ENCODE data around the gene DAAM1.

DAAM1 gene

GRCh38 chr14:59297071-59297776, 108.8 kb downstream of the DAAM1 start:
- no peak for DNase-seq (ENCODE audit: low spot score)
- H3K27ac ChIP-seq, result no peak overlapping the region
- CTCF ChIA-PET, result interaction anchor here (0.6 kb wide), 1 partner anchor 76 kb away, joined by 3 read pairs; no protein-coding TSS in a partner anchor
- TF ChIP-seq, protein P1, sequence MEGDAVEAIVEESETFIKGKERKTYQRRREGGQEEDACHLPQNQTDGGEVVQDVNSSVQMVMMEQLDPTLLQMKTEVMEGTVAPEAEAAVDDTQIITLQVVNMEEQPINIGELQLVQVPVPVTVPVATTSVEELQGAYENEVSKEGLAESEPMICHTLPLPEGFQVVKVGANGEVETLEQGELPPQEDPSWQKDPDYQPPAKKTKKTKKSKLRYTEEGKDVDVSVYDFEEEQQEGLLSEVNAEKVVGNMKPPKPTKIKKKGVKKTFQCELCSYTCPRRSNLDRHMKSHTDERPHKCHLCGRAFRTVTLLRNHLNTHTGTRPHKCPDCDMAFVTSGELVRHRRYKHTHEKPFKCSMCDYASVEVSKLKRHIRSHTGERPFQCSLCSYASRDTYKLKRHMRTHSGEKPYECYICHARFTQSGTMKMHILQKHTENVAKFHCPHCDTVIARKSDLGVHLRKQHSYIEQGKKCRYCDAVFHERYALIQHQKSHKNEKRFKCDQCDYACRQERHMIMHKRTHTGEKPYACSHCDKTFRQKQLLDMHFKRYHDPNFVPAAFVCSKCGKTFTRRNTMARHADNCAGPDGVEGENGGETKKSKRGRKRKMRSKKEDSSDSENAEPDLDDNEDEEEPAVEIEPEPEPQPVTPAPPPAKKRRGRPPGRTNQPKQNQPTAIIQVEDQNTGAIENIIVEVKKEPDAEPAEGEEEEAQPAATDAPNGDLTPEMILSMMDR (conservative IDR thresholded peaks at IDR 0.05; ENCODE audit: low read depth), result no peak
- POLR2A ChIA-PET (ENCODE audit: low non-redundant PET), result no interaction called here

DNA sequence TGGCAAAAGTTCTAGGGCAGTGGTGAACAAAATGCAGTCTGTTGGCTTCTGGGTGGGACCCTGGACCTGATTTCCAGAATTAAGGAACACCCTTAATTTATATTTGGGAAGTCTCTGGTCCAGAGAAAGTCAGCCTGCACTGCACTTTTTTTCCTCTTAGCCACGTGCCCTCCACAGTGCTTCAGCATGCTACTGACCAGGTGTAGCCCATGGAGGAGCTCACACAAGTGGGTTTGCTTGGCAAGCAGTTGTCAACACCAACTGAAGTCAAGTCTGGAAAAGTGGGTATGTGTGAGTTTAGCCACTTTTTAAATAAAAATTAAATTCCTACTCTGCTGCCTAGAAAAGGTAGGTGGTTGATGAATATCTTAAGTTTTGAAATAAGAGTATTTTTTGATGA, 111.3 kb downstream of the DAAM1 start:
- CTCF ChIA-PET, result interaction anchor here (0.6 kb wide), 1 partner anchor 24 kb away, joined by 3 read pairs; no protein-coding TSS in a partner anchor
- POLR2A ChIA-PET (ENCODE audit: low non-redundant PET), result no interaction called here
- TF ChIP-seq, protein P1 (conservative IDR thresholded peaks at IDR 0.05; ENCODE audit: low read depth), result no peak
- no peak overlapping the region for H3K27ac ChIP-seq
- no peak for DNase-seq (ENCODE audit: low spot score)

GRCh38 chr14:59301354-59301753, 112.9 kb downstream of the DAAM1 start:
- no peak overlapping the region for H3K27ac ChIP-seq
- TF ChIP-seq, protein P1 (conservative IDR thresholded peaks at IDR 0.05; ENCODE audit: low read depth), result no peak
- CTCF ChIA-PET, result no interaction called here
- no peak for DNase-seq (ENCODE audit: low spot score)
- POLR2A ChIA-PET (ENCODE audit: low non-redundant PET), result no interaction called here

DNA sequence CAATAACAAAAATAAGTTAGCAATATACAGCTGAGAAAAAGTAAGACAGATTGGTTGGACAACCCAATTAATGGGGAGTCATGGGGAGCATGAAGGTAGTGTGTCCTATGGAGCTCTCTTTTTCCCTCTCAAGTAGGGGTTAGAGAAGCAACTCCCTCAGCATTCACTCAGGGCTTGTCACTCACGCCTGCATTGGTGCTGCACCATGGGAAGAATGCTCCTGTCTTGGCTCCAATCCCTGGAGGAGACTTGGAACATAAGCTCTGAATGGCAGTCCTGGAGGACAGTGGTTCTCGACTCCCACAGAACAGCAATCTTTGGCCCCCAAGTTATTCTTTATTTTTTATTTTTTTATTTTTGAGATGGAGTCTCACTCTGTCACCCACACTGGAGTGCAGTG, 113.8 kb downstream of the DAAM1 start:
- ChIA-PET CTCF (no interaction called here), POLR2A (ENCODE audit: low non-redundant PET) (no interaction called here)
- no peak for DNase-seq (ENCODE audit: low spot score)
- TF ChIP-seq, protein P1 (conservative IDR thresholded peaks at IDR 0.05; ENCODE audit: low read depth), result no peak
- H3K27ac ChIP-seq, result no peak overlapping the region

DNA sequence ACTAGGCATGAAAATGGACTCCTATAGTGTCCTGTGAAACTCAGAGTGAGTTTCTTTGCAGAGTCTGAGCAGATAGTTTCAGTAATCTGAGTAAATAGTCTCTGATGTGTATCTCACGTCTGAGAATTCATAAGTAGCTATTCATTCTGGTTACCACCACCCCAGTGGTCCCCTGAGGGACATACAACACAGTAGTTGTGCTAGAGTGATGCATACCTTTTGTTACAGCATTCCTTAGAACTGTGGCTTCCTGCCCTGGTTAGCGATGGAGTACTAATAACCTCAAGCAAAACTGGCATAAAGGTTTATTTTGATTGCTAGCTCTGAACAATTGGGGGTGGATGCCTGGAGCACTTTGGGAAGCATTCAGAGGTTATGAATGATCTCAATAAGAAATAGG, 114.7 kb downstream of the DAAM1 start:
- CTCF ChIA-PET, result no interaction called here
- TF ChIP-seq, protein P1 (conservative IDR thresholded peaks at IDR 0.05; ENCODE audit: low read depth), result no peak
- no peak overlapping the region for H3K27ac ChIP-seq
- POLR2A ChIA-PET (ENCODE audit: low non-redundant PET), result no interaction called here
- no peak for DNase-seq (ENCODE audit: low spot score)

GRCh38 chr14:59305231-59305630, 116.8 kb downstream of the DAAM1 start:
- CTCF ChIA-PET, result interaction anchor here (0.6 kb wide), 1 partner anchor 29 kb away, joined by 3 read pairs; no protein-coding TSS in a partner anchor
- no peak for DNase-seq (ENCODE audit: low spot score)
- TF ChIP-seq, protein P1 (conservative IDR thresholded peaks at IDR 0.05; ENCODE audit: low read depth), result no peak
- POLR2A ChIA-PET (ENCODE audit: low non-redundant PET), result no interaction called here
- no peak overlapping the region for H3K27ac ChIP-seq
